CD4-positive, alpha-beta T cell treated with Interleukin-21 for 1 hour (primary cell): ENCODE measurements around the gene MGMT.

ENCODE experiments used
- DNase-seq: peaks from one replicate; pipeline ENCODE4 v3.0.0-alpha.2; 2020

MGMT gene

GRCh38 chr10:129629911-129630310 is 162.9 kb downstream of the MGMT start:
- DNase-seq = no peak

- no peak for DNase-seq
Observed at GRCh38 chr10:129631006-129631405, 164.0 kb downstream of the MGMT start.

- no peak for DNase-seq
Observed at GRCh38 chr10:129631870-129632623, 165.0 kb downstream of the MGMT start.

- no peak for DNase-seq
Observed at GRCh38 chr10:129637010-129637409, 170.0 kb downstream of the MGMT start.

- no peak for DNase-seq
Observed at GRCh38 chr10:129637846-129638245, 170.8 kb downstream of the MGMT start.

GRCh38 chr10:129641351-129641750 is 174.3 kb downstream of the MGMT start:
- DNase-seq = no peak

GRCh38 chr10:129641982-129642381 is 174.9 kb downstream of the MGMT start:
- DNase-seq = no peak

GRCh38 chr10:129642427-129642826 is 175.4 kb downstream of the MGMT start:
- no peak for DNase-seq

GRCh38 chr10:129643266-129643665 is 176.2 kb downstream of the MGMT start:
- DNase-seq = no peak

- DNase-seq = no peak
Observed at GRCh38 chr10:129645487-129645886, 178.4 kb downstream of the MGMT start.

GRCh38 chr10:129646973-129647372 is 179.9 kb downstream of the MGMT start:
- no peak for DNase-seq

GRCh38 chr10:129647590-129647989 is 180.5 kb downstream of the MGMT start:
- no peak for DNase-seq

GRCh38 chr10:129648856-129649255 is 181.8 kb downstream of the MGMT start:
- DNase-seq = no peak

- no peak for DNase-seq
Observed at GRCh38 chr10:129652021-129652420, 185.0 kb downstream of the MGMT start.

- no peak for DNase-seq
Observed at GRCh38 chr10:129652521-129653201, 185.6 kb downstream of the MGMT start.

GRCh38 chr10:129653428-129653827 is 186.4 kb downstream of the MGMT start:
- DNase-seq = no peak

- DNase-seq = no peak
Observed at GRCh38 chr10:129653861-129654260, 186.8 kb downstream of the MGMT start.

- no peak for DNase-seq
Observed at GRCh38 chr10:129654461-129654860, 187.4 kb downstream of the MGMT start.

GRCh38 chr10:129655007-129655678 is 188.1 kb downstream of the MGMT start:
- no peak for DNase-seq

- DNase-seq = no peak
Observed at GRCh38 chr10:129655679-129656031, 188.6 kb downstream of the MGMT start.

GRCh38 chr10:129656642-129657041 is 189.6 kb downstream of the MGMT start:
- no peak for DNase-seq

GRCh38 chr10:129657297-129658017 is 190.4 kb downstream of the MGMT start:
- no peak for DNase-seq

- DNase-seq = no peak
Observed at GRCh38 chr10:129658376-129659072, 191.5 kb downstream of the MGMT start.
